Aorta (tissue), 5 donors: Measurements from ENCODE around the gene SFXN3. TPM values are rescaled to one million over a fixed set of nuclear protein-coding genes. Genes with fewer than 3 reads are reported as not detected.
A peak's percentile ranks its signal among the peaks of the same experiment; 100 is the strongest.

Experiments used
- ATAC-seq: fragments of 200-7000 bp; cut with Tn5 transposase; one replicate; pipeline ENCODE4 v1.9.1; 2022; ENCODE audit warnings: moderate library complexity; ENCODE audit not compliant: low FRiP score
- DNase-seq, 2 donors: peaks; one replicate each; pipeline ENCODE4 v3.0.0-alpha.2; 2020
- H3K27ac ChIP-seq, 2 donors: one replicate each; pipeline ENCODE4 v1.5.1; 2013; ENCODE audit warnings: low read length in 2 of 2, mild to moderate bottlenecking in 2 of 2, moderate library complexity in 2 of 2, control low read depth in 1 of 2, inconsistent platforms in 1 of 2, low read depth in 1 of 2
- H3K27me3 ChIP-seq, 2 donors: one replicate each; pipeline ENCODE4 v1.6.1; 2013; ENCODE audit warnings: control low read depth in 1 of 2, low read length in 1 of 2, mild to moderate bottlenecking in 1 of 2, moderate library complexity in 1 of 2; ENCODE audit not compliant: insufficient read depth in 2 of 2, control insufficient read depth in 1 of 2
- H3K36me3 ChIP-seq, 2 donors: one replicate each; pipeline ENCODE4 v1.6.1; 2013; ENCODE audit warnings: control low read depth in 1 of 2, low read length in 1 of 2, mild to moderate bottlenecking in 1 of 2; ENCODE audit not compliant: insufficient read depth in 2 of 2, control insufficient read depth in 1 of 2
- H3K4me1 ChIP-seq, 2 donors: one replicate each; pipeline ENCODE4 v1.6.1; 2013; ENCODE audit warnings: low read length in 2 of 2, control low read depth in 1 of 2, mild to moderate bottlenecking in 1 of 2, moderate library complexity in 1 of 2; ENCODE audit not compliant: insufficient read depth in 2 of 2, control insufficient read depth in 1 of 2
- H3K4me3 ChIP-seq, 2 donors: one replicate each; pipeline ENCODE4 v1.5.1; 2013; ENCODE audit warnings: low read length in 2 of 2, control low read depth in 1 of 2, mild to moderate bottlenecking in 1 of 2
- H3K9me3 ChIP-seq: one replicate; pipeline ENCODE4 v1.6.1; 2013; ENCODE audit warnings: mild to moderate bottlenecking, low read length; ENCODE audit not compliant: control insufficient read depth
- WGBS, 2 donors: extraction: QIAGEN DNeasy Blood & Tissue Kit; methylation state at CpG; one replicate each; pipeline ENCODE4 v1.1.7; 2013; 5-methylcytosine and 5-hydroxymethylcytosine counted together
- intact Hi-C, 2 donors: fragments of 100-400 bp; cut with DNase I; formaldehyde crosslinking; loops; one replicate each; pipeline versions ENCODE4 v1.14.2 to v1.15.0; 2022
- polyA plus RNA-seq, 2 donors: library from polyadenylated mRNA; stranded (reverse); fragments of 200-250 nt; gene quantifications; one replicate each; pipeline ENCODE4 v1.2.3, GENCODE V29; 2013
- total RNA-seq, 2 donors: library from RNA; stranded (reverse); fragmentation: NEBNext Ultra II Directional; extraction: Animal tissue kit (Norgen Biotek cat#: 25700); gene quantifications; one replicate each; pipeline ENCODE4 v1.2.1, GENCODE V29; 2021
- donor health status: healthy with polysubstance abuse.
- donor health status: Bipolar disorder and iron deficiency.
- donor health status: DM: no; HTN: no; CAD: no.
- donor health status: DM: no; HTN: no; CAD: no.
- donor health status: DM: yes; HTN: yes; CAD: no.

The SFXN3 gene
- total and polyA plus RNA-seq, 4 donors, result 42.6 to 113 (median 94.3) TPM

DNA sequence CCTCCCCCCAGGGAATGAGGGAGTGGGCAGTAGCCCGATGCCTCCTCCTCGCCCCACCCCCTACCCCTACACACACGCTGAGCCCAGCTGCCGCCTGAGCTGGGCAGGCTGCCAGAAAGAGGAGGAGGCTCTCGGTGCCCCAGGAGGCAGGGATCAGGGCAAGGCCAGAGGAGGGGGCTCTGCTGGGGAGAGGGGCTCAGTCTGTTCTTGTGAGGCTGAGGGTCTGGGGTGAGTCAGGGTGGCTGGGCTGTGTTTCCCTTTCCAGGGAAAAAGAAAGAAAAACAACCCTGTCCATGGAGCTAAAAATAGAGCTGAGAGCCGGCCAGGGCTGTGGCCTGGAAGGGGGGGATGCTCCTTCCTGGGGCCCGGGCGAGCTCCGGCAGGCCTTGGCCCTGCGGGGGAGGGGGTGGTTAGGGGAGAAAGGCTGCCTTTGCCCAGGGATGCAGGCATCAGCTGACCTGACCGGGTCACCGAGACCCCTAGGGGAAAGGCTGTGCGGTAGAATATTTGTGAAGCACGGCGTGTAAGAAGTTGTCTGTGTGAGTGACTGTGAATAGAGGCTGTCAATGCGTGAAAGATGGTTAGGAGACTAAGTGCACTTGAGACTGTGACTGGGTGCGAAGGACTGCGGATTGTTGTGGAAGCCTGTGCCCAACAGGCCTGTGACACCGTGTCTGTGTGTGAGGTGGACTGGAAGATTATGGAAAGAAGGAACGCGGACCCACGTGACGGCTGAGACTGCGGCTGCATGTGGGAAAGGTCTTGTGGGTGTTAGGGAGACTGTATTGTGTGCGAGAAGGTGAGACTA is 32.6 kb upstream of the SFXN3 start:
- Histone ChIP-seq H3K4me1 (no peaks in the 10 kb centered on the region), H3K27ac (peak overlapping the region; percentile 30 to 99), H3K36me3 (no peaks in the 10 kb centered on the region), H3K27me3 (no peaks in the 10 kb centered on the region), H3K4me3 (peak overlapping the region; percentile 46 to 69), H3K9me3 (no peaks in the 10 kb centered on the region)
- intact Hi-C loops, result loop anchor here (2.0 to 5.0 kb wide), 3 partner anchors 14 to 69 kb away; partner anchors contain the start of genes PDZD7 (in 1 of the 2) and SFXN3 (in 1 of the 2)
- DNase-seq (peak; percentile 92), ATAC-seq (peak; percentile 66)
- WGBS, 2 donors, result 0 to 1% methylated on average over 25 of the region's 25 CpGs

GRCh38 chr10:100998991-100999741 is 31.9 kb upstream of the SFXN3 start:
- Histone ChIP-seq H3K4me3 (peak overlapping the region; percentile 69), H3K27ac (peak overlapping the region; percentile 85 to 99), H3K9me3 (no peaks in the 10 kb centered on the region), H3K4me1 (no peaks in the 10 kb centered on the region), H3K36me3 (peaks cover 0 to 2% of the 10 kb centered on the region in 2 donors), H3K27me3 (no peaks in the 10 kb centered on the region)
- ATAC-seq (peak; percentile 90), DNase-seq (peak; percentile 91 to 95)
- 0% methylated on average over 57 to 83 of the region's 83 CpGs for WGBS, 2 donors
- intact Hi-C loops, result loop anchor here (2.0 to 5.0 kb wide), 3 partner anchors 14 to 68 kb away; partner anchors contain the start of genes PDZD7 (in 1 of the 2) and SFXN3 (in 1 of the 2)

- no peaks in the 10 kb centered on the region for H3K9me3 ChIP-seq
- H3K27me3 ChIP-seq, result no peaks in the 10 kb centered on the region
- H3K36me3 ChIP-seq, result peaks cover 0 to 2% of the 10 kb centered on the region in 2 donors
- no peaks in the 10 kb centered on the region for H3K4me1 ChIP-seq
- peak within 1 kb of the TSS; percentile 85 to 99 for H3K27ac ChIP-seq
- peak within 1 kb of the TSS; percentile 69 for H3K4me3 ChIP-seq
- intact Hi-C loops, result loop anchor here (2.0 to 5.0 kb wide), 3 partner anchors 13 to 68 kb away; partner anchors contain the start of genes PDZD7 (in 1 of the 2) and SFXN3 (in 1 of the 2)
- DNase-seq (no peak), ATAC-seq (no peak)
- WGBS, 2 donors, result 1 to 2% methylated on average over 11 to 44 of the region's 44 CpGs
These were observed 31.3 kb upstream of the SFXN3 start, which contains the start of gene LZTS2 for GRCh38 chr10:100999742-101000126. Gene LZTS2 (plus strand): TSS chr10:100999808. CDS start chr10:101002539, 2,731 bp downstream.

- Histone ChIP-seq H3K4me1 (no peaks in the 10 kb centered on the region), H3K9me3 (no peaks in the 10 kb centered on the region), H3K27ac (peak overlapping the region; percentile 85 to 89), H3K4me3 (peak overlapping the region; percentile 69), H3K27me3 (no peaks in the 10 kb centered on the region), H3K36me3 (peaks cover 0 to 2% of the 10 kb centered on the region in 2 donors)
- ATAC-seq, result no peak
- peak in 1 of 2 donors; percentile 65 for DNase-seq
- intact Hi-C loops, result no loop called here
- WGBS, 2 donors, result 2 to 4% methylated on average over 19 of the region's 19 CpGs
These were observed 30.7 kb upstream of the SFXN3 start for GRCh38 chr10:101000127-101000914.

- peak; percentile 58 for ATAC-seq
- intact Hi-C loops, result no loop called here
- 10 to 14% methylated on average over 11 to 12 of the region's 12 CpGs for WGBS, 2 donors
- Histone ChIP-seq H3K27ac (peak overlapping the region; percentile 85 to 90), H3K4me1 (no peaks in the 10 kb centered on the region), H3K9me3 (no peaks in the 10 kb centered on the region), H3K27me3 (no peaks in the 10 kb centered on the region), H3K36me3 (peaks cover 0 to 2% of the 10 kb centered on the region in 2 donors), H3K4me3 (peak overlapping the region; percentile 69)
- peak; percentile 95 to 96 for DNase-seq
These were observed 29.9 kb upstream of the SFXN3 start for GRCh38 chr10:101000915-101001658.

DNA sequence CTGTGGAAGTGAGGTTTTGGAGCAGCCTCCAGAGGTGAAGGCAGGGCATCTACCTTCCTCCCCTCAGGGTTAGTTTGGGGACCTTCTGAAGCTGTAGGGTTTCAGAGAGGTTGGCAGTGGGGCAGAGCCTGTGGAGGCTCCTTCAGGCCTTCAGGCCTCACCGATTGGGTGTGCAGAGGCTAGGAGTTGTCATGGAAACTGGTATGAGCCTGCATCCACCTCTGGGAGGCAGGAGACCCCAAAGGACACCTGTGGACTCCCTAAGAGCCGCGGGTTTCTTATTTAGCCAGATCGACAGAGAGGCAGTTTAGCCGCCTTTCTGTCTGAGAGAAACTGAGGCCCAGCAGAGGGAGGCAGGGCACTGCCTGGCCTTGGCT is 29.4 kb upstream of the SFXN3 start:
- Histone ChIP-seq H3K4me1 (no peaks in the 10 kb centered on the region), H3K27me3 (no peaks in the 10 kb centered on the region), H3K27ac (peak overlapping the region; percentile 71 to 90), H3K9me3 (no peaks in the 10 kb centered on the region), H3K4me3 (no peak overlapping the region), H3K36me3 (peaks cover 0 to 5% of the 10 kb centered on the region in 2 donors)
- DNase-seq, result no peak
- 44 to 47% methylated on average over 5 of the region's 5 CpGs for WGBS, 2 donors
- intact Hi-C loops, result no loop called here
- no peak for ATAC-seq

DNA sequence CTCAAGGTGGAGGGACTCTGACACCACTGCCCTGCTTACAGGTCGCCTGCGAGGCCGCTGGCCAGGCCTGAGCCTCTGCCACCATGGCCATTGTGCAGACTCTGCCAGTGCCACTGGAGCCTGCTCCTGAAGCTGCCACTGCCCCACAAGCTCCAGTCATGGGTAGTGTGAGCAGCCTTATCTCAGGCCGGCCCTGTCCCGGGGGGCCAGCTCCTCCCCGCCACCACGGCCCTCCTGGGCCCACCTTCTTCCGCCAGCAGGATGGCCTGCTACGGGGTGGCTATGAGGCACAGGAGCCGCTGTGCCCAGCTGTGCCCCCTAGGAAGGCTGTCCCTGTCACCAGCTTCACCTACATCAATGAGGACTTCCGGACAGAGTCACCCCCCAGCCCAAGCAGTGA is 28.6 kb upstream of the SFXN3 start:
- H3K27ac ChIP-seq, result peak overlapping the region; percentile 3 to 90
- ATAC-seq, result no peak
- H3K9me3 ChIP-seq, result no peaks in the 10 kb centered on the region
- no peaks in the 10 kb centered on the region for H3K27me3 ChIP-seq
- no peaks in the 10 kb centered on the region for H3K4me1 ChIP-seq
- H3K4me3 ChIP-seq, result no peak overlapping the region
- H3K36me3 ChIP-seq, result peaks cover 0 to 5% of the 10 kb centered on the region in 2 donors
- no peak for DNase-seq
- whole genome bisulfite sequencing, 2 donors, result 48 to 55% methylated on average over 11 of the region's 11 CpGs
- intact Hi-C loops, result no loop called here
